Thoracic aorta (tissue), 2 donors: Measurements from ENCODE around the gene UBE2D2. TPM values are rescaled to one million over a fixed set of nuclear protein-coding genes. Genes with fewer than 3 reads are reported as not detected.

Source experiments
- ATAC-seq: fragments of 150-250 bp; one replicate; pipeline ENCODE4 v1.8.0; 2017; ENCODE audit warnings: low read depth; ENCODE audit not compliant: insufficient number of reproducible peaks, low FRiP score
- DNase-seq: peaks from one replicate; pipeline ENCODE4 v3.0.0-alpha.2; 2020; ENCODE audit warnings: low spot score
- H3K27ac ChIP-seq, 2 donors: fragments of 200-600 bp; sonication (generic); 1 replicate in 1 of 2; 2 replicates in 1 of 2; pipeline ENCODE4 v1.5.1; 2016; ENCODE audit warnings: mild to moderate bottlenecking in 2 of 2, moderate library complexity in 2 of 2
- H3K27me3 ChIP-seq: fragments of 200-600 bp; sonication (generic); replicated peaks from 2 replicates; pipeline ENCODE4 v1.6.0; 2016; ENCODE audit warnings: mild to moderate bottlenecking; ENCODE audit not compliant: insufficient read depth
- H3K36me3 ChIP-seq: fragments of 200-600 bp; sonication (generic); one replicate; pipeline ENCODE4 v1.5.1; 2016
- H3K4me1 ChIP-seq, 2 donors: fragments of 200-600 bp; sonication (generic); 1 replicate in 1 of 2; 2 replicates in 1 of 2; pipeline versions ENCODE4 v1.5.1 to v1.6.0; 2016; ENCODE audit warnings: low read depth in 2 of 2, mild to moderate bottlenecking in 1 of 2; ENCODE audit not compliant: control insufficient read depth in 1 of 2
- H3K4me3 ChIP-seq: fragments of 200-600 bp; sonication (generic); 2 replicates; pipeline ENCODE4 v1.5.1; 2016; ENCODE audit warnings: mild to moderate bottlenecking
- H3K9me3 ChIP-seq: fragments of 200-600 bp; sonication (generic); 2 replicates; pipeline ENCODE4 v1.5.1; 2016
- total RNA-seq, 2 donors: library from RNA; depleted of rRNA; stranded (reverse); fragments of >200 nt; gene quantifications; one replicate each; pipeline versions ENCODE4 v1.1.0 to v1.2.3, GENCODE V29; 2016
- TF ChIP-seq, protein P1 (sequence below): fragments of 200-600 bp; sonication (generic); IDR thresholded peaks from one replicate; pipeline ENCODE4 v1.5.1; 2019; ENCODE audit warnings: antibody characterized with exemption

Gene UBE2D2
- total RNA-seq, 2 donors from 2014 or later, result 51.9 to 66.7 TPM

- TF ChIP-seq, protein P1, sequence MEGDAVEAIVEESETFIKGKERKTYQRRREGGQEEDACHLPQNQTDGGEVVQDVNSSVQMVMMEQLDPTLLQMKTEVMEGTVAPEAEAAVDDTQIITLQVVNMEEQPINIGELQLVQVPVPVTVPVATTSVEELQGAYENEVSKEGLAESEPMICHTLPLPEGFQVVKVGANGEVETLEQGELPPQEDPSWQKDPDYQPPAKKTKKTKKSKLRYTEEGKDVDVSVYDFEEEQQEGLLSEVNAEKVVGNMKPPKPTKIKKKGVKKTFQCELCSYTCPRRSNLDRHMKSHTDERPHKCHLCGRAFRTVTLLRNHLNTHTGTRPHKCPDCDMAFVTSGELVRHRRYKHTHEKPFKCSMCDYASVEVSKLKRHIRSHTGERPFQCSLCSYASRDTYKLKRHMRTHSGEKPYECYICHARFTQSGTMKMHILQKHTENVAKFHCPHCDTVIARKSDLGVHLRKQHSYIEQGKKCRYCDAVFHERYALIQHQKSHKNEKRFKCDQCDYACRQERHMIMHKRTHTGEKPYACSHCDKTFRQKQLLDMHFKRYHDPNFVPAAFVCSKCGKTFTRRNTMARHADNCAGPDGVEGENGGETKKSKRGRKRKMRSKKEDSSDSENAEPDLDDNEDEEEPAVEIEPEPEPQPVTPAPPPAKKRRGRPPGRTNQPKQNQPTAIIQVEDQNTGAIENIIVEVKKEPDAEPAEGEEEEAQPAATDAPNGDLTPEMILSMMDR, result no peak
- peaks cover 11 to 25% of the 10 kb centered on the region in 2 donors for H3K4me1 ChIP-seq
- DNase-seq (no peak), ATAC-seq (no peak)
- H3K4me3 ChIP-seq, result no peak overlapping the region
- no peaks in the 10 kb centered on the region for H3K27me3 ChIP-seq
- no peak overlapping the region for H3K27ac ChIP-seq
- no peaks in the 10 kb centered on the region for H3K9me3 ChIP-seq
- H3K36me3 ChIP-seq, result no peaks in the 10 kb centered on the region
Observed at GRCh38 chr5:139642213-139642612, 81.1 kb downstream of the UBE2D2 start.

- H3K36me3 ChIP-seq, result no peaks in the 10 kb centered on the region
- peaks cover 11 to 26% of the 10 kb centered on the region in 2 donors for H3K4me1 ChIP-seq
- no peaks in the 10 kb centered on the region for H3K9me3 ChIP-seq
- ATAC-seq (no peak), DNase-seq (no peak)
- no peak overlapping the region for H3K27ac ChIP-seq
- no peak overlapping the region for H3K4me3 ChIP-seq
- no peaks in the 10 kb centered on the region for H3K27me3 ChIP-seq
- TF ChIP-seq, protein P1, result no peak
Observed at GRCh38 chr5:139642891-139643871, 82.0 kb downstream of the UBE2D2 start.

- H3K9me3 ChIP-seq, result no peaks in the 10 kb centered on the region
- no peak overlapping the region for H3K27ac ChIP-seq
- H3K36me3 ChIP-seq, result no peaks in the 10 kb centered on the region
- no peak overlapping the region for H3K4me3 ChIP-seq
- ATAC-seq (no peak), DNase-seq (no peak)
- TF ChIP-seq, protein P1, result no peak
- H3K27me3 ChIP-seq, result no peaks in the 10 kb centered on the region
- peaks cover 3 to 18% of the 10 kb centered on the region in 2 donors for H3K4me1 ChIP-seq
Observed at GRCh38 chr5:139644001-139644456, 82.9 kb downstream of the UBE2D2 start.

DNA sequence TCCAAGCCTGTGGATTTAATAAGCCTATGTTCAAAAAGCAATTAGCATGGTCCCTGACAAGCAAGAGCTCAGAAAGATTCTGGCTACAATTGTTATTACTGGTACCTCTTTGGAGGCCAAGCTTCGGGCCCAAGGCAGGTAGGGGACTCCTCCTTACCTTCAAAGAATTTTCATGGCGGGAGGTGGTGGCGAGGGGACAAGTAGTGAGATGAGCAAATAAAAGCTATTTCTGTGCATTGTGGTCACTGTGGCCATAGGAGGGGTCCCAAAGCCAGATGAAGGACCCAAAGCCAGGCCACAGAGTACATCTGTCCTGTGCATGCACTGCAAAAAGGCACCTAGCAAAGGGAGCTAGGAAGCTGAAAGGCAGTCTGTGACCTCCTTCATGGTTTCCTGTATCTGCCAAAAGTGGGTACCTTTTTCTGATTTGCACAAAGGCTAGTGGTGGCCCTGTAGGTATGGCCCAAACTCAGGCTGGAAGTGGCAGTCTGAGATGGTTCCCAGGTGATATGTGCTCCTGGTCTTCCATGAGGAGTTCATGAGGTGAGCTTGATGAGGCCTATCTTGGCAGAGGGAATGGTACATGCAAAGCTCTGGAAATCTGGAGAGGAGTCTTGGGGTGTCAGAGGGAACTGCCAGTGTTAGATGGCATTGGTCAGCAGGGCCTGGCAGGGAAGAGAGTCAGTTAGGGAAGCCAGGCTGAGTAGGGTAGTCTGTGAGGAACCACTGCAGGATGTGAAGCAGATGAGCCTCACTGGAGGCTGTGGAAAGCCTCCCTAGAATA is 83.7 kb downstream of the UBE2D2 start:
- H3K4me3 ChIP-seq, result no peak overlapping the region
- DNase-seq (no peak), ATAC-seq (no peak)
- no peaks in the 10 kb centered on the region for H3K27me3 ChIP-seq
- TF ChIP-seq, protein P1, result no peak
- H3K27ac ChIP-seq, result no peak overlapping the region
- H3K36me3 ChIP-seq, result no peaks in the 10 kb centered on the region
- no peaks in the 10 kb centered on the region for H3K9me3 ChIP-seq
- peaks cover 3 to 11% of the 10 kb centered on the region in 2 donors for H3K4me1 ChIP-seq

DNA sequence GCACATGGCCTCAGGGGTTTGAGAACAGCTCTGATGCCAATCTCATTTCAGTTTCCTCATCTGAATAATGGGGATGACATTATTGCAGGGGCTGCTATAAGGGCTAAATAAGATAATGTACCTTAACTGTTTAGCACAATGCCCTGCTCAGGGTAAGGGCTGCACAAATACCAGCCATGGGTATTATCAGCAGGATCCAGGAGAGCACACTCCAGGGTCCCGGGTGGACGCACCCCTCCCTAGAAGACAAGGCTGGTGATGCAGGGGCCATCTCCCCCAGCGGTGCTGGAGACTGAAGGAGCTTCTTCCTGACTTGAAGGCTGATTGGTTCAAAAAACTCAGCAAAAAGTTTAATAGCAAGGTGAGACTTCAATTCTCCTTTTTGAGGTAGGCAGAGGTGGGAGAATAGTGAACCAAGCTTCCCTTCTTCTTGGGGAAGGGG is 84.3 kb downstream of the UBE2D2 start:
- DNase-seq (no peak), ATAC-seq (no peak)
- H3K27ac ChIP-seq, result no peak overlapping the region
- H3K9me3 ChIP-seq, result no peaks in the 10 kb centered on the region
- no peaks in the 10 kb centered on the region for H3K27me3 ChIP-seq
- H3K4me1 ChIP-seq, result peaks cover 3 to 17% of the 10 kb centered on the region in 2 donors
- H3K4me3 ChIP-seq, result no peak overlapping the region
- H3K36me3 ChIP-seq, result no peaks in the 10 kb centered on the region
- TF ChIP-seq, protein P1, result no peak
